ENCODE data around the gene FMN1.

GRCh38 chr15:33197636-33198035 is 3.1 kb upstream of the FMN1 start:
- TF ChIP-seq TAF1 (IDR thresholded peaks at IDR 0.05; ENCODE audit: low read depth): no peak
- no peak for TF ChIP-seq YY1 (IDR thresholded peaks at IDR 0.05; ENCODE audit: low read depth)
- no peak for TF ChIP-seq EP300 (IDR thresholded peaks at IDR 0.05; ENCODE audit: borderline replicate concordance)
- no peak for TF ChIP-seq USF1 (IDR thresholded peaks at IDR 0.05)
- no peak for TF ChIP-seq TEAD4 (IDR thresholded peaks at IDR 0.05)
- TF ChIP-seq TCF12 (IDR thresholded peaks at IDR 0.05; ENCODE audit: low read depth): no peak
- no peak for TF ChIP-seq RAD21 (IDR thresholded peaks at IDR 0.05; ENCODE audit: low read depth)
- TF ChIP-seq MAX (IDR thresholded peaks at IDR 0.05): no peak
- TF ChIP-seq EGR1 (IDR thresholded peaks at IDR 0.05): no peak
- no peak for TF ChIP-seq REST (IDR thresholded peaks at IDR 0.05; ENCODE audit: low read depth)
- no peak for TF ChIP-seq CEBPB (IDR thresholded peaks at IDR 0.05)
- no peak for TF ChIP-seq CREB1 (IDR thresholded peaks at IDR 0.05; ENCODE audit: low read depth)

Measured in Ishikawa (cell line).